GM21515 (cell line): ENCODE results near the gene TOMM40L.
A peak's percentile ranks its signal among the peaks of the same experiment; 100 is the strongest.
"Not testable (repeated sequence)": the region's sequence is repeated elsewhere in the genome, so short reads cannot be mapped to it uniquely, and the experiment has no call there.

Experiments used
- ATAC-seq: cut with Tn5 transposase; IDR thresholded peaks from one replicate; pipeline ENCODE4 v1.9.1; 2021; ENCODE audit not compliant: unreplicated experiment

Gene TOMM40L

DNA sequence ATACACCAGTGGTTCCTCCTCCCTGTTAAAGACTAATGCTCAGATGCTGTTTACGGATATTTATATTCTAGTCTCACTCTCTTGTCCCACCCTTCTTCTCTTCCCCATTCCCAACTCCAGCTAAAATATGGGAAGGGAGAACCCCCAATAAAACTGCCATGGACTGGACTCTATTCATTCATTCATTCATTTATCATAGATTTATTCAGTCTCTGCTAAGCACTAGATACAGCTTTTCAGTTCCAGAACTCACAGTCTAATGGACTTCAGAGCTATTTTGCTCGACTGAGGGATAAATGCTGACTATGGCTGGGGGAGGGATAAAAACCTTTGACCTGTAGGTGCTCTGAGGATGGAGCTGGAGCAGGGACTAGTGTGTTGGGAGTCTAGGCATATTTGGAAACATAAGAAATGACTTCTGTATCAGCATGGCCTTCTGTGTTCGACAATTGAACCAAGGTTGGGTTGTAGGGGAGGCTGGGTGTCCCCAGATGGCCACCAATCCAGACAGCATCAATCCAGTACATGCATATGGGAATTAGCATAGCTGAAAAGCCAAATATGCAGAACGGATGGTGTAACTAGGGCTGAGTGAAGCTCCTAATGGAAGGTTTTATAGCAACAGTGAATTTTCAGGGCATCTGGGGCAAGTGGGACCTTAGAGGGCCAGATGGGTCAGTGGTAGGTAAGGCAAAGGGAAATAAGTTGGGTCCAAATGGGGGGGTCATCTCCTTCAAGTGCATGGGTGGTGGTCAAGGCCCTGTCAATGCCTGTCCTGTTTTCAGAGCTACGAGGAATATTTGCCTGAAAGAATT, 6.6 kb upstream of the TOMM40L start:
- ATAC-seq: no peak

- no peak for ATAC-seq
Observed at GRCh38 chr1:161220002-161220401, 5.9 kb upstream of the TOMM40L start.

DNA sequence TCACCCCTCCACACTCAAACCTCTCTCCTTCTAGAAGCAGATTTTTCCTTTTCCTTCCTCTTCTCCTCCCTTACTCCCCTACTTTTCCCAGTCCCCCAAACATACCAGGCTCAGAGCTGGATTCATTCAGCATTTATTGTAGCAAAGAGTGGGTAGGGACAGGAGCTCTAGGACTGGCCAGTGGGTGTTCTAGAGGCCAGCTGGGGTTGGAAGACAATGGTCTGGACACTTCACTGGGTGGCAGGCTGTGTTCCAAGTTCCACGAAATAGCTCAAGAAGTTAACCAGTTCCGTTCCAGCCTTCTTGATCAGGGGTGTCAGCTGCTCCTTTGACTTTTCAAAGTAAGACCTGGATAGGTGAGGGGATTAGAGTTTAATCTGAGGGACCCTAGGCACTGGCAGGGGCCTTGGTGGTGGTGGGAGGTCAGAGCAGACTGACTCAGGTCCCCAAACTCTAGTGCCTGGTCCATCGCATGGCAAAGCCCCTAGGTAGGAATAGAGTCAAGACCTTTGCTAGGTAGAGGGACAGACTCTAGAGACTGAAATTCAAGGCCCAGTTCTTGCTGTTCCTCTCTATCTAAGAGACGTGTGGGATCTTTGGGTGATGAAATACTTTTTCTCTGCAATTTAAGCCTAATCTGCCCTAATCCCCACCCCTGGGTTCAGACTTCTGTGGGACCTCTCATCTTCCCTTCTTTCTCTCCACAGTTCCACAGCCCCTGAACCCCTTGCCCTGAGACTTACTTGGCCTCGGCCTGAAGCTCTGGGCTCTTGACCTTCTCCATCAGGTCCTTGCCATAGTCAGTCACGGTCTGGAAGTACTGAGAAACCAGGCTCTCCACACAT, 3.5 kb upstream of the TOMM40L start:
- ATAC-seq: no peak

GRCh38 chr1:161223805-161224694, 1.8 kb upstream of the TOMM40L start:
- ATAC-seq: no peak

GRCh38 chr1:161224695-161225087, 1.2 kb upstream of the TOMM40L start:
- ATAC-seq: not testable (repeated sequence)

DNA sequence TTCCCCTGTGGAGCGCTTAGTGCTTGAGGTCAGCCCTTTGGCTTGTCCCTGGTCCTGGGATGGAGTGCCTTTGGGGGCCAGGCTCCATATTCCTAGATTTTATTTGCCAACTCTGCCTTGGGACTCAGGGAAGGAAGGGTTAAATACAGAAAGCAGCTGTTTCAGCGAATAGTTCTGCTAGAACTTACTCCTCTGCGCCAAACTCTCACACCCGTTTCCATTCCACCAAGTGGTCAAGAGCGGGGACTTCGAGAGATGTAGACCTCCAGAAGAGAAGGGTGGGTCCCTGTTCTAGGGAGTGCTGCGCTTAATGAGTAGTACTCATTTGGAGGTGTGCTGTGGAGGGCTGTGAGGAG, 704 bp upstream of the TOMM40L start:
- peak; percentile 1 for ATAC-seq

DNA sequence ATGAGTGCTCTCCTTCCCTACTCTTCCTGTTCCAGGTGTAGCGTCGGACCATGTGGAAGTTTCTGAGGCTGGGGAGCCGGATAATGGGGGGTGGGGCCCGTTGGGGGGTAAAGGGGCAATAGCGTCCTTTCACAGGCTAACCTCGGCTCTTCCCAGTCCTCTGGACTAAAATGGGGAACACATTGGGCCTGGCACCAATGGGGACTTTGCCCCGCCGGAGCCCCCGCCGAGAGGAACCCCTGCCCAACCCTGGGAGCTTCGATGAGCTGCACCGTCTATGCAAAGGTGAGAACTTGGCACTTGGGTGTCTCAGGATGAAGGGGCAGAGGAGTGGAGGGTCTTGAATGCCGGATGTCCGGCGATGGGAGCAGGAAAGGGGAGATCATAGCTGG, 456 bp downstream of the TOMM40L start:
- ATAC-seq: no peak

DNA sequence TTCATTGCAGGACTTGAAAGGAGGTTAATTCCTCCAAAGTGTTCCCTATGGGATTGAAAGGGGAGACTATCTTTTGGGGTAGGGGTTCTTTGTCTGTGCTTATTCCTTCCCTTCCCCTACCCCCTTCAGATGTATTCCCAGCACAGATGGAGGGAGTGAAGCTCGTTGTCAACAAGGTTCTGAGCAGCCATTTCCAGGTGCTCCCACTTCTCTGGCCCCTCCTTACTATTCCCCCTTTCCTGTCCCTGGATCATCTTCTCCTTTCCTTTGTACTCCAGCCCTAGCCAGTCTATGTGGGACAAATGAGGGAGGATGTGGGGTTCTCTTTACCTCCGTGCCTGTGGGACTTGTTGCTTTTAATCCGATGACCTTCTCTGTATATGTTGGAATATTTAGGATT, 899 bp downstream of the TOMM40L start:
- ATAC-seq: no peak

DNA sequence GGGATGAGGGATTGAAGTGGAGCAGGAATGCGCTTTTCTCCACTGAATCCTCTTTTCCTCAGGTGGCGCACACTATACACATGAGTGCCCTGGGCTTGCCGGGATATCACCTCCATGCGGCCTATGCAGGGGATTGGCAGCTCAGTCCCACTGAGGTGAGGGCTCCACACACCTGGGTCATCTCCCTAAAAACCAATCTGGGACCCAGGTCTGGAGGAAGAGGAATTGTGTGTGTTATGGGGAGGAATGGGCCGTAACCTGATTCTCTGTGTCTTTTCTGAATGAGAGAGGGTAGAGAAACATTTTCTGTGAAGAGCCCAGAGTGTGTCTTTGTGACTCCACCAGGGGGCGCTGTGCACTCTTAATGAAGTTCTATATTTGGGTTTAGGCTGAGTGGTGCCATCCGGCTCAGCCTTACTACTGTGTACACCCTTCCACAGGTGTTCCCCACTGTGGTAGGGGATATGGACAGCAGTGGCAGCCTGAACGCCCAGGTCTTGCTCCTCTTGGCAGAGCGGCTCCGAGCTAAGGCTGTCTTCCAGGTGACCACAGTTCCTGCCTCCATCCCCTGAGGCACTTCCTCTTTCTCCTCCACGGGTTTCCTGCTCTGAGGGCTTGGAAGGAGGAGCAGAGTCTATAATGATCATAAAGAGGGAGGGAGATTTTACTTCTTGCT, 1.5 kb downstream of the TOMM40L start:
- ATAC-seq: no peak

DNA sequence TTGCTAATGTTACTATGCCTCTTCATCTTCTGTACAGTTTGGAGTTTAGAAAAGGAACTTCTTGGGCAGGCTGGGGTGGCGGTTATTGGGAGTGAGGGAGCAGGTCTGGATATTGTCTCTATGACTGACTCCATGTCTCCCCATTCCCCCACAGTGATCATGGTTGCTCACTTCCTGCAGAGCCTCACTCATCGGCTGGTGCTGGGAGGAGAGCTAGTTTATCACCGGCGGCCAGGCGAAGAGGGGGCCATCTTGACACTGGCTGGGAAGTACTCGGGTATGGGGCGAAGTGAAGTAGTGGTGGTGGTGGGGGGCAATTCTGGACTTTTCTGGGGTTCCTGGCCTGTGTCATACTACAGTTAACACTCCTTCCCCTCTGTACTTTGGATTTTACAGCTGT, 2.2 kb downstream of the TOMM40L start:
- ATAC-seq: no peak

DNA sequence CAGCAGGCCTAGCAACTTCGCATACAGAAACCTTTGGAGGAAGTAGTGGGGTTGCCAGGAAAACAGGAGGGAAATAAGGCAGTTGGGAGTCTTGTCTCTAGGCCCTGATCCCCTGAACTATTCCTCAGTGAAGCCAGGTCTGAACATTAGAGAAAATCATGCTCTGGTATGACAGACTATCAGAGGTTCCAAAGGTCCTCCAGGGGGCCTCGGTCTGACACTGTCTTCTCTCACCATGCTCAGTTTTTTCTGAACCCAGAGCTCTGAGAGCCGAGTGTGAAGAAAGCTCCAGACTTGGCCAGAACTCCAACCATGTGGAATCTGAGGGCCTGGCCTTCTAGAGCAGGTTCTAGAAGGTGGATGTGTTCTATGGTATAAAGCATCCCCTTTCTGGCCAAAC, 4.0 kb downstream of the TOMM40L start:
- no peak for ATAC-seq

- ATAC-seq: no peak
Observed at GRCh38 chr1:161230762-161231161, 4.9 kb downstream of the TOMM40L start.

GRCh38 chr1:161233102-161233501, 7.2 kb downstream of the TOMM40L start:
- ATAC-seq: no peak

- ATAC-seq: no peak
Observed at GRCh38 chr1:161235957-161236775, 10.3 kb downstream of the TOMM40L start.

DNA sequence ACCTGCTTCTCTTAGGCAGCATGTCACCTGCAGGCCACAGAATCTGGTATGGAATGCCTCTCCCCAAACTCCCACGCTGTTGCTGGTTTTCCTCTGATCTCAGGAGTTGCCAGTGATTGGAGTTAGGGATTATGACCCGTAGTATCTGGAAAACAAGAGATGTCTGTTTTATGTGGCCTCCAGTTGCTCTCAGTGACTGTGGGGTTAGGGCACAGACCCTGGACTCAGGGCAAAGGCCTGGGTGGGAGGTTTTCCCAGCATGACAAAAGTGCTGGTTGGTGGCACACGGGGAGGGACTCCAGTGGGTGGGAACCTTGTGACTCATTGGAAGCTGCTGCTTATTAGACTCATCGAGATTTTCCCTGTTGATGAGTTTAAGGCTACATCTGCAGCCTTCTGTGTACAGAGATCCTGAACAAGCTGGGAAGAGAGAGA, 12.2 kb downstream of the TOMM40L start, which contains the start of gene NR1I3:
Gene NR1I3 (minus strand): TSS at position 165 of the 435 bp plus-strand sequence. CDS start 1,638 bp downstream, outside the sequence.
- ATAC-seq: no peak

GRCh38 chr1:161241682-161242081, 15.8 kb downstream of the TOMM40L start:
- no peak for ATAC-seq

- ATAC-seq: no peak
Observed at GRCh38 chr1:161242313-161242712, 16.5 kb downstream of the TOMM40L start.

GRCh38 chr1:161244888-161245287, 19.0 kb downstream of the TOMM40L start:
- no peak for ATAC-seq

GRCh38 chr1:161250100-161250499, 24.2 kb downstream of the TOMM40L start:
- not testable (repeated sequence) for ATAC-seq

GRCh38 chr1:161250829-161251228, 25.0 kb downstream of the TOMM40L start:
- no peak for ATAC-seq
